GM12878 (cell line): ENCODE data around the gene P2RY10. TPM values are rescaled to one million over a fixed set of nuclear protein-coding genes. Genes with fewer than 3 reads are reported as not detected.

Experiments used
- ELK1 ChIP-seq: IDR thresholded peaks from 2 replicates; pipeline ENCODE4 v1.6.1; 2012; ENCODE audit warnings: low read depth, low read length, improper control_type of control experiment
- FOS ChIP-seq: IDR thresholded peaks from 3 replicates; pipeline ENCODE4 v1.6.1; 2011; ENCODE audit warnings: borderline replicate concordance; ENCODE audit not compliant: insufficient read length; ENCODE audit errors: extremely low read depth
- GABPA ChIP-seq: IDR thresholded peaks from 2 replicates; pipeline ENCODE4 v1.6.1; 2014; ENCODE audit warnings: antibody characterized with exemption, low read depth, mild to moderate bottlenecking, inconsistent platforms
- IRF4 ChIP-seq: IDR thresholded peaks from 2 replicates; pipeline ENCODE4 v1.6.1; 2011; ENCODE audit warnings: low read depth, low read length
- NBN ChIP-seq: fragments of 450-650 bp; IDR thresholded peaks from 2 replicates; pipeline ENCODE4 v1.6.1; 2016
- NFXL1 ChIP-seq: fragments of 450-650 bp; IDR thresholded peaks from 2 replicates; pipeline ENCODE4 v1.6.1; 2017; ENCODE audit warnings: antibody characterized with exemption, mild to moderate bottlenecking, borderline replicate concordance
- NR2F1 ChIP-seq: fragments of 450-650 bp; conservative IDR thresholded peaks from 2 replicates; pipeline ENCODE4 v1.6.1; 2017; ENCODE audit warnings: mild to moderate bottlenecking
- PAX5 ChIP-seq: IDR thresholded peaks from 2 replicates; pipeline ENCODE4 v1.6.1; 2011; ENCODE audit warnings: low read depth, low read length, borderline replicate concordance
- RBBP5 ChIP-seq: fragments of 200-600 bp; sonication (generic); conservative IDR thresholded peaks from 2 replicates; pipeline ENCODE4 v1.6.1; 2016
- SMAD1 ChIP-seq: fragments of 450-650 bp; IDR thresholded peaks from 2 replicates; pipeline ENCODE4 v1.6.1; 2018; ENCODE audit warnings: mild to moderate bottlenecking, low read depth; ENCODE audit not compliant: partially characterized antibody
- SMAD5 ChIP-seq: IDR thresholded peaks from 2 replicates; pipeline ENCODE4 v1.6.1; 2016; ENCODE audit warnings: antibody characterized with exemption, low read depth
- TBL1XR1 ChIP-seq: IDR thresholded peaks from 2 replicates; pipeline ENCODE4 v1.6.1; 2012; ENCODE audit warnings: low read depth, low read length, improper control_type of control experiment
- ZBTB40 ChIP-seq: fragments of 450-650 bp; IDR thresholded peaks from 2 replicates; pipeline ENCODE4 v1.6.1; 2016; ENCODE audit warnings: mild to moderate bottlenecking, moderate library complexity, borderline replicate concordance
- ZNF687 ChIP-seq: fragments of 450-650 bp; IDR thresholded peaks from 2 replicates; pipeline ENCODE4 v1.6.1; 2017; ENCODE audit warnings: mild to moderate bottlenecking, moderate library complexity
- polyA plus RNA-seq, 11 experiments: library from polyadenylated mRNA; depleted of rRNA in 4 of 11; unstranded in 6 of 11; stranded (reverse) in 5 of 11; fragments of >200 nt; fragmentation: Nextera tagmentation in 4 of 11; fragmentation: Illumina TruSeq in 1 of 11; extraction: Ambion mirVana in 4 of 11; extraction: Trizol in 1 of 11; gene quantifications; 1 replicate in 1 of 11; 2 replicates in 10 of 11; pipeline versions ENCODE4 v1.2.1 to v1.2.3, GENCODE V29; 2011 to 2016; ENCODE audit warnings: inconsistent platforms in 2 of 11, missing spikeins in 2 of 11, low read depth in 1 of 11
- total RNA-seq, 4 experiments: library from RNA; depleted of rRNA in 3 of 4; stranded (reverse); fragments of >200 nt in 3 of 4; fragmentation: Illumina TruSeq in 1 of 4; extraction: Trizol in 1 of 4; gene quantifications; 2 replicates each; pipeline versions ENCODE4 v1.2.1 to v1.2.3, GENCODE V29; 2013 to 2021
- TF ChIP-seq, protein P1 (sequence below): fragments of 450-650 bp; IDR thresholded peaks from 2 replicates; pipeline ENCODE4 v1.6.1; 2017; ENCODE audit warnings: low read depth, mild to moderate bottlenecking, moderate library complexity
- TF ChIP-seq, protein P2 (sequence below): fragments of 450-650 bp; IDR thresholded peaks from 2 replicates; pipeline ENCODE4 v1.6.1; 2017; ENCODE audit warnings: mild to moderate bottlenecking

The P2RY10 gene
- total and polyA plus RNA-seq, 10 of the 15 experiments (the other 5 are each of a cell fraction or from before 2014, with no cell fraction given), result 43.8 to 288 (median 72.1) TPM

- TF ChIP-seq ZBTB40 (no peak), IRF4 (peak; percentile 72; the same call in 1 of the 2 replicates), TBL1XR1 (0 out of 2 replicates have a peak, but pooled peaks have one; percentile 57), RBBP5 (no peak), NR2F1 (0 out of 2 replicates have a peak, but pooled peaks have one; percentile 21), FOS (no peak), ZNF687 (no peak), NFXL1 (no peak), GABPA (no peak), ELK1 (no peak), SMAD5 (no peak), NBN (0 out of 2 replicates have a peak, but pooled peaks have one; percentile 24), PAX5 (no peak), SMAD1 (no peak)
- TF ChIP-seq, protein P1, sequence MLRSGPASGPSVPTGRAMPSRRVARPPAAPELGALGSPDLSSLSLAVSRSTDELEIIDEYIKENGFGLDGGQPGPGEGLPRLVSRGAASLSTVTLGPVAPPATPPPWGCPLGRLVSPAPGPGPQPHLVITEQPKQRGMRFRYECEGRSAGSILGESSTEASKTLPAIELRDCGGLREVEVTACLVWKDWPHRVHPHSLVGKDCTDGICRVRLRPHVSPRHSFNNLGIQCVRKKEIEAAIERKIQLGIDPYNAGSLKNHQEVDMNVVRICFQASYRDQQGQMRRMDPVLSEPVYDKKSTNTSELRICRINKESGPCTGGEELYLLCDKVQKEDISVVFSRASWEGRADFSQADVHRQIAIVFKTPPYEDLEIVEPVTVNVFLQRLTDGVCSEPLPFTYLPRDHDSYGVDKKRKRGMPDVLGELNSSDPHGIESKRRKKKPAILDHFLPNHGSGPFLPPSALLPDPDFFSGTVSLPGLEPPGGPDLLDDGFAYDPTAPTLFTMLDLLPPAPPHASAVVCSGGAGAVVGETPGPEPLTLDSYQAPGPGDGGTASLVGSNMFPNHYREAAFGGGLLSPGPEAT, result peak; percentile 90
- TF ChIP-seq, protein P2, sequence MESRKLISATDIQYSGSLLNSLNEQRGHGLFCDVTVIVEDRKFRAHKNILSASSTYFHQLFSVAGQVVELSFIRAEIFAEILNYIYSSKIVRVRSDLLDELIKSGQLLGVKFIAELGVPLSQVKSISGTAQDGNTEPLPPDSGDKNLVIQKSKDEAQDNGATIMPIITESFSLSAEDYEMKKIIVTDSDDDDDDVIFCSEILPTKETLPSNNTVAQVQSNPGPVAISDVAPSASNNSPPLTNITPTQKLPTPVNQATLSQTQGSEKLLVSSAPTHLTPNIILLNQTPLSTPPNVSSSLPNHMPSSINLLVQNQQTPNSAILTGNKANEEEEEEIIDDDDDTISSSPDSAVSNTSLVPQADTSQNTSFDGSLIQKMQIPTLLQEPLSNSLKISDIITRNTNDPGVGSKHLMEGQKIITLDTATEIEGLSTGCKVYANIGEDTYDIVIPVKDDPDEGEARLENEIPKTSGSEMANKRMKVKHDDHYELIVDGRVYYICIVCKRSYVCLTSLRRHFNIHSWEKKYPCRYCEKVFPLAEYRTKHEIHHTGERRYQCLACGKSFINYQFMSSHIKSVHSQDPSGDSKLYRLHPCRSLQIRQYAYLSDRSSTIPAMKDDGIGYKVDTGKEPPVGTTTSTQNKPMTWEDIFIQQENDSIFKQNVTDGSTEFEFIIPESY, result no peak
Observed at GRCh38 chrX:78923198-78924015, 21.8 kb upstream of the P2RY10 start (continued).
